Fibroblast of lung (primary cell): ENCODE results near the gene PALMD. TPM values are rescaled to one million over a fixed set of nuclear protein-coding genes. Genes with fewer than 3 reads are reported as not detected.

Source experiments
- DNase-seq, 2 donors: peaks; one replicate each; pipeline versions ENCODE4 v3.0.0 to v3.0.0-alpha.2; 2010; ENCODE audit warnings: low read depth in 2 of 2
- H2AFZ ChIP-seq: 2 replicates; pipeline ENCODE4 v1.5.1; 2012; ENCODE audit warnings: low read length, control low read depth, inconsistent platforms
- H3K27ac ChIP-seq: 2 replicates; pipeline ENCODE4 v1.5.1; 2011; ENCODE audit warnings: low read length, control low read depth; ENCODE audit not compliant: insufficient read depth
- H3K27me3 ChIP-seq: 2 replicates; pipeline ENCODE4 v1.5.1; 2011; ENCODE audit warnings: mild to moderate bottlenecking, low read length; ENCODE audit not compliant: control insufficient read depth, insufficient read depth
- H3K36me3 ChIP-seq: 2 replicates; pipeline ENCODE4 v1.5.1; 2011; ENCODE audit warnings: low read length; ENCODE audit not compliant: control insufficient read depth, insufficient read depth
- H3K4me1 ChIP-seq: 2 replicates; pipeline ENCODE4 v1.5.1; 2011; ENCODE audit warnings: low read length; ENCODE audit not compliant: control insufficient read depth, insufficient read depth; ENCODE audit errors: extremely low read depth
- H3K4me2 ChIP-seq: 2 replicates; pipeline ENCODE4 v1.5.1; 2011; ENCODE audit warnings: low read length, control low read depth; ENCODE audit not compliant: insufficient read depth; ENCODE audit errors: extremely low read depth
- H3K4me3 ChIP-seq, 4 experiments: fragments of 200-600 bp in 1 of 4; sonication (generic) in 1 of 4; replicated peaks in 1 of 4; 2 replicates each; pipeline ENCODE4 v1.5.1; 2011 to 2016; ENCODE audit warnings: low read length in 4 of 4, low read depth in 3 of 4, mild to moderate bottlenecking in 3 of 4, control low read depth in 2 of 4, inconsistent platforms in 1 of 4, mixed read lengths in 1 of 4; ENCODE audit not compliant: insufficient read depth in 1 of 4; ENCODE audit errors: control extremely low read depth in 1 of 4
- H3K79me2 ChIP-seq: 2 replicates; pipeline ENCODE4 v1.5.1; 2012; ENCODE audit warnings: mild to moderate bottlenecking, low read length, inconsistent platforms; ENCODE audit not compliant: control insufficient read depth, insufficient read depth
- H3K9ac ChIP-seq: 2 replicates; pipeline ENCODE4 v1.5.1; 2011; ENCODE audit warnings: mild to moderate bottlenecking, low read length, control low read depth; ENCODE audit not compliant: insufficient read depth
- H3K9me3 ChIP-seq: 2 replicates; pipeline ENCODE4 v1.5.1; 2012; ENCODE audit warnings: low read depth, low read length; ENCODE audit not compliant: control insufficient read depth, insufficient read depth
- H4K20me1 ChIP-seq: 2 replicates; pipeline ENCODE4 v1.5.1; 2011; ENCODE audit warnings: low read length; ENCODE audit not compliant: control insufficient read depth, insufficient read depth; ENCODE audit errors: extremely low read depth
- EZH2 ChIP-seq: IDR thresholded peaks from 2 replicates; pipeline ENCODE4 v1.5.1; 2012; ENCODE audit warnings: low read length, control low read depth, mild to moderate bottlenecking; ENCODE audit errors: missing control alignments
- polyA plus RNA-seq, 2 donors: library from polyadenylated mRNA; depleted of rRNA in 1 of 2; stranded (reverse) in 1 of 2; unstranded in 1 of 2; fragments of >200 nt; gene quantifications; 2 replicates each; pipeline ENCODE4 v1.2.1, GENCODE V29; 2011 to 2012; ENCODE audit warnings: missing spikeins in 1 of 2
- total RNA-seq: library from RNA; depleted of rRNA; stranded (reverse); fragments of >200 nt; gene quantifications from 2 replicates; pipeline ENCODE4 v1.2.1, GENCODE V29; 2014
- TF ChIP-seq, protein P1 (sequence below), 2 donors: IDR thresholded peaks in 1 of 2; conservative IDR thresholded peaks in 1 of 2; 1 replicate in 1 of 2; 2 replicates in 1 of 2; pipeline ENCODE4 v1.5.1; 2011 to 2012; ENCODE audit warnings: low read length in 2 of 2, control low read depth in 1 of 2, inconsistent platforms in 1 of 2, low read depth in 1 of 2, mild to moderate bottlenecking in 1 of 2

Gene PALMD
- total and polyA plus RNA-seq, 2 donors (not counting 1 experiment from before 2014, with no cell fraction given), result 1.5 to 31.0 TPM

DNA sequence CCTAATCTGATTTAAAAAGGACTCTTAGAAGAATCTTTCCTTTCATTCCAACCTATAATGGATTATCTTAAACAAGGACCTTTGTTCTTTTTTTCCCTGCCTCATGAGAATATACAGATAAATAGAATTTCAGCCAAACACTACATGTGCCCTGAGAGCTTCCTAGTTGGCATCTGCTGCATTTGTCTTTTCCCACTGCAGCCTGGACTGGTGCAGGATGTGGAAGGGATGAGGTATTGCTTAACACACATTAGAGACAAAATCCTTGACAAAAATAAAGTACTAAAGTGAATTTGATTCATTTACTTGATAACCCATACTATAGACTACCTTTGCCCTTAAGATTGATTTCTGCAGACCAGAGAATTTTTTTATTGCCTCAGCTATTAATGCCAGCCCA, 59.5 kb downstream of the PALMD start:
- no peak overlapping the region for H3K4me3 ChIP-seq
- H3K27ac ChIP-seq, result no peak overlapping the region
- no peak for DNase-seq
- TF ChIP-seq EZH2, result no peak
- TF ChIP-seq, protein P1, sequence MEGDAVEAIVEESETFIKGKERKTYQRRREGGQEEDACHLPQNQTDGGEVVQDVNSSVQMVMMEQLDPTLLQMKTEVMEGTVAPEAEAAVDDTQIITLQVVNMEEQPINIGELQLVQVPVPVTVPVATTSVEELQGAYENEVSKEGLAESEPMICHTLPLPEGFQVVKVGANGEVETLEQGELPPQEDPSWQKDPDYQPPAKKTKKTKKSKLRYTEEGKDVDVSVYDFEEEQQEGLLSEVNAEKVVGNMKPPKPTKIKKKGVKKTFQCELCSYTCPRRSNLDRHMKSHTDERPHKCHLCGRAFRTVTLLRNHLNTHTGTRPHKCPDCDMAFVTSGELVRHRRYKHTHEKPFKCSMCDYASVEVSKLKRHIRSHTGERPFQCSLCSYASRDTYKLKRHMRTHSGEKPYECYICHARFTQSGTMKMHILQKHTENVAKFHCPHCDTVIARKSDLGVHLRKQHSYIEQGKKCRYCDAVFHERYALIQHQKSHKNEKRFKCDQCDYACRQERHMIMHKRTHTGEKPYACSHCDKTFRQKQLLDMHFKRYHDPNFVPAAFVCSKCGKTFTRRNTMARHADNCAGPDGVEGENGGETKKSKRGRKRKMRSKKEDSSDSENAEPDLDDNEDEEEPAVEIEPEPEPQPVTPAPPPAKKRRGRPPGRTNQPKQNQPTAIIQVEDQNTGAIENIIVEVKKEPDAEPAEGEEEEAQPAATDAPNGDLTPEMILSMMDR (conservative IDR thresholded peaks at IDR 0.05 in 1 of 2, IDR thresholded peaks at IDR 0.05 in 1 of 2; ENCODE audit: low read depth in 1 of 2, low read length in 2 of 2), result no peak
- no peak overlapping the region for H3K9ac ChIP-seq
- no peaks in the 10 kb centered on the region for H3K27me3 ChIP-seq
- H3K36me3 ChIP-seq, result no peaks in the 10 kb centered on the region
- H3K4me2 ChIP-seq, result no peak overlapping the region
- no peaks in the 10 kb centered on the region for H3K4me1 ChIP-seq
- no peak overlapping the region for H2AFZ ChIP-seq
- no peaks in the 10 kb centered on the region for H3K9me3 ChIP-seq
- H4K20me1 ChIP-seq, result no peaks in the 10 kb centered on the region
- H3K79me2 ChIP-seq, result no peaks in the 10 kb centered on the region

DNA sequence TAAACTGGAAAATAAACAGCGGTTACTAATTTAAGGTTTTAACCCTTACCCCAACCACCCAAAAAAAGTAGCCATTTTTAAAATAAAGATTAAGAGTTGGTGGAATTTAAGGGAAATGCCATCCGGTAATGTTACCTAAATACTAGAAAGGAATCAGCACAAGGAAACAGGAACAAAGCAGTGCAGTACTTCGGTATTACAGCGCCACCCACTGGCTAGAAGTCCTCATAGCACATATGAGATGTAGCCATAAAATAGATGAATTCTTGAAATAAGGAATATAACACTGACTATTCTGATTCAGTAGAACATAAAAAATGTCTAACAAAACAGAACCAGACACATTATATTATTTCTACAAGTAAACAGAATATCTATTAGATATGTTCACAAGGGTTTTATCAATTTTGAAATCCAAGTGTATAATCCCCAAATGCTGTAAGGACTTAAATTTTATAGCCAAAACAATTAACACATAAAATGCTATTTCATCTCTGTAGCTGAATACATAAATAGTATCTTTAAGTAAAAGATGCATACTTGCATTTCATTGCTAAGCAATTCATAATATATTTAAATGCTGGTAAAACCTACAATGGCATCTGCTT, 61.7 kb downstream of the PALMD start:
- Histone ChIP-seq H3K27ac (no peak overlapping the region), H3K9ac (no peak overlapping the region)

DNA sequence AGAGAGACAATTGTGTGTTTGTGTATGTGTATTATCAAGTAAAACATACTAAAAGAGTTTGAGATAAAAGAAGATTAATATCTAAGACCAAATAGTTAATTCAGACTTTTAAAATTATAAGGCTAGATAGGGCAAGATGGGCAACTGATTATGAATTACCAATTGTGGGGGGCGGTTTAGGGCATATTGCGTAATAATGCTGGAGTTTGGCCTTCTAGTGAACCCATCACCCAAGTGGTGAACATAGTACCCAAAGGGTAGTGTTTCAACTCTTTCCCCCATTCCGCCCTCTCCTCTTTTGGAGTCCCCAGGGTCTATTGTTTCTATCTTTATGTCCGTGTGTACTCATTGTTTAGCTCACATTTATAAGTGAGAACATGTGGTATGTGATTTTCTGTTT, 65.1 kb downstream of the PALMD start:
- no peaks in the 10 kb centered on the region for H3K27me3 ChIP-seq
- DNase-seq, result no peak
- no peak overlapping the region for H3K9ac ChIP-seq
- no peak overlapping the region for H3K27ac ChIP-seq
- no peak for TF ChIP-seq EZH2
- TF ChIP-seq, protein P1 (conservative IDR thresholded peaks at IDR 0.05 in 1 of 2, IDR thresholded peaks at IDR 0.05 in 1 of 2; ENCODE audit: low read depth in 1 of 2, low read length in 2 of 2), result no peak
- H3K36me3 ChIP-seq, result no peaks in the 10 kb centered on the region
- no peak overlapping the region for H3K4me3 ChIP-seq
- H3K79me2 ChIP-seq, result no peaks in the 10 kb centered on the region
- no peaks in the 10 kb centered on the region for H4K20me1 ChIP-seq
- no peak overlapping the region for H3K4me2 ChIP-seq
- H3K9me3 ChIP-seq, result no peaks in the 10 kb centered on the region
- no peak overlapping the region for H2AFZ ChIP-seq
- no peaks in the 10 kb centered on the region for H3K4me1 ChIP-seq

More for the DNA sequence above, 61.7 kb downstream of the PALMD start:
- peak; percentile 49 to 75 for DNase-seq
- Histone ChIP-seq H3K4me2 (no peak overlapping the region), H3K79me2 (no peaks in the 10 kb centered on the region), H3K27me3 (no peaks in the 10 kb centered on the region), H3K4me1 (no peaks in the 10 kb centered on the region), H3K4me3 (no peak overlapping the region), H4K20me1 (no peaks in the 10 kb centered on the region), H2AFZ (no peak overlapping the region), H3K9me3 (no peaks in the 10 kb centered on the region), H3K36me3 (no peaks in the 10 kb centered on the region)
- TF ChIP-seq, protein P1 (conservative IDR thresholded peaks at IDR 0.05 in 1 of 2, IDR thresholded peaks at IDR 0.05 in 1 of 2; ENCODE audit: low read depth in 1 of 2, low read length in 2 of 2), result peak; percentile 81 to 88
- TF ChIP-seq EZH2, result no peak
